Skeletal muscle satellite cell (primary cell): ENCODE data around the gene ACR.
A peak's percentile ranks its signal among the peaks of the same experiment; 100 is the strongest.

ENCODE experiments used
- H3K27me3 ChIP-seq: 2 replicates; pipeline ENCODE4 v1.7.0; 2013; ENCODE audit warnings: low read length; ENCODE audit not compliant: control insufficient read depth, insufficient read depth
- H3K36me3 ChIP-seq: 2 replicates; pipeline ENCODE4 v1.7.0; 2013; ENCODE audit warnings: mild to moderate bottlenecking, control low read depth, low read length; ENCODE audit not compliant: insufficient read depth
- H3K4me1 ChIP-seq: 2 replicates; pipeline ENCODE4 v1.7.0; 2013; ENCODE audit warnings: low read length; ENCODE audit not compliant: control insufficient read depth, insufficient read depth
- H3K4me2 ChIP-seq: 2 replicates; pipeline ENCODE4 v1.7.0; 2013; ENCODE audit warnings: mild to moderate bottlenecking, low read length
- H3K4me3 ChIP-seq: 2 replicates; pipeline ENCODE4 v1.7.0; 2013; ENCODE audit warnings: low read length
- H3K9ac ChIP-seq: 2 replicates; pipeline ENCODE4 v1.7.0; 2013; ENCODE audit warnings: mild to moderate bottlenecking, low read depth, low read length, moderate library complexity
- H3K9me3 ChIP-seq: replicated peaks from 2 replicates; pipeline ENCODE4 v1.7.0; 2013; ENCODE audit warnings: mild to moderate bottlenecking, control low read depth, low read length

ACR gene

GRCh38 chr22:50730941-50731661 is 6.9 kb upstream of the ACR start:
- Histone ChIP-seq H3K4me1 (peaks cover 10% of the 10 kb centered on the region), H3K36me3 (no peaks in the 10 kb centered on the region), H3K9me3 (no peaks in the 10 kb centered on the region), H3K27me3 (peaks cover 12% of the 10 kb centered on the region), H3K4me3 (no peak overlapping the region), H3K4me2 (no peak overlapping the region), H3K9ac (no peak overlapping the region)

GRCh38 chr22:50731811-50732624 is 6.0 kb upstream of the ACR start:
- Histone ChIP-seq H3K9ac (no peak overlapping the region), H3K4me1 (peaks cover 10% of the 10 kb centered on the region), H3K4me3 (no peak overlapping the region), H3K4me2 (peak overlapping the region; percentile 49), H3K36me3 (no peaks in the 10 kb centered on the region), H3K9me3 (no peaks in the 10 kb centered on the region), H3K27me3 (peaks cover 21% of the 10 kb centered on the region)

DNA sequence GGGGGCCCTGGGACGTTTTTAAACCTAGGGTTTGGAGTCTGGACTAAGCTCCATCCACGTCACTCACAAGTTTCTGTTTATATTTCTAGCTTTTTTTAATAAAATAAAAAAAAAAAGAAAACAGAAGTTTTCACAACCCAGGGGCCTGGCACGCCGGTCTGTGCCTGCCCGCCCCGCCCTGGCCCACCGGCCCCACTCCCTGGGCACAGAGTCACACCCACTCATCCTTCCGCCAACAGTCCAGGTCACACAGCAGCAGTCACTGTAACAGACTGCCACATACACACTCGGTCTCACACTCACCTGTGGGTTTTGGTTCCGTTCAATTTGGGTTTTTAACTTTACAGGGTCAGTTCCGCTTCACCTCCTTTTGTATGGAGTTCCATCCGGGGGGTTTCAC is 5.3 kb upstream of the ACR start:
- no peak overlapping the region for H3K4me2 ChIP-seq
- H3K9ac ChIP-seq: no peak overlapping the region

GRCh38 chr22:50733521-50734342 is 4.3 kb upstream of the ACR start:
- no peaks in the 10 kb centered on the region for H3K36me3 ChIP-seq
- H3K27me3 ChIP-seq: peaks cover 38% of the 10 kb centered on the region
- H3K4me1 ChIP-seq: peaks cover 10% of the 10 kb centered on the region
- no peak overlapping the region for H3K9ac ChIP-seq
- H3K4me3 ChIP-seq: peak overlapping the region; percentile 7
- H3K9me3 ChIP-seq: no peaks in the 10 kb centered on the region
- H3K4me2 ChIP-seq: peak overlapping the region; percentile 52

More for the DNA sequence above, 5.3 kb upstream of the ACR start:
- no peak overlapping the region for H3K4me3 ChIP-seq
- no peaks in the 10 kb centered on the region for H3K9me3 ChIP-seq
- H3K4me1 ChIP-seq: peaks cover 10% of the 10 kb centered on the region
- peaks cover 27% of the 10 kb centered on the region for H3K27me3 ChIP-seq
- no peaks in the 10 kb centered on the region for H3K36me3 ChIP-seq

GRCh38 chr22:50734343-50734771 is 3.6 kb upstream of the ACR start:
- Histone ChIP-seq H3K4me3 (no peak overlapping the region), H3K27me3 (peaks cover 43% of the 10 kb centered on the region), H3K4me1 (peaks cover 10% of the 10 kb centered on the region), H3K9ac (no peak overlapping the region), H3K9me3 (no peaks in the 10 kb centered on the region), H3K36me3 (no peaks in the 10 kb centered on the region), H3K4me2 (no peak overlapping the region)

GRCh38 chr22:50734986-50735738 is 2.8 kb upstream of the ACR start:
- H3K4me2 ChIP-seq: no peak overlapping the region
- H3K9ac ChIP-seq: no peak overlapping the region
- H3K4me3 ChIP-seq: no peak overlapping the region
- no peaks in the 10 kb centered on the region for H3K9me3 ChIP-seq
- peaks cover 10% of the 10 kb centered on the region for H3K4me1 ChIP-seq
- H3K27me3 ChIP-seq: peaks cover 51% of the 10 kb centered on the region
- H3K36me3 ChIP-seq: no peaks in the 10 kb centered on the region

DNA sequence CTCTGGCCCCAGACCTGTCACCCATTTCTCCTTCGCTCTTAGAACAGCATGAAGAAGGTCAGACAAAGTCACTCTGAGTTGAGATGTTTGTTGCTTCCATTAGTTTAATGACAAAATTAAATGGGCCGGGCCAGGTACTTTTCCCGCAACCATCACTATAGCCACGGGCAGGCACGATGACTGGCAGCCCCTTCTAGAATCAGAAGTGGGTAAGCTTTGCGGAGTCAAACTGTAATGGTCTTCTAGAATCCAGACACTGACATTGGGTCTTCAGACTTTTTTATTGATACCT is 2.3 kb upstream of the ACR start:
- Histone ChIP-seq H3K4me3 (no peak overlapping the region), H3K27me3 (peaks cover 53% of the 10 kb centered on the region), H3K36me3 (no peaks in the 10 kb centered on the region), H3K9ac (no peak overlapping the region), H3K4me1 (peaks cover 10% of the 10 kb centered on the region), H3K4me2 (no peak overlapping the region), H3K9me3 (no peaks in the 10 kb centered on the region)

- no peaks in the 10 kb centered on the region for H3K36me3 ChIP-seq
- no peaks in the 10 kb centered on the region for H3K4me1 ChIP-seq
- peaks cover 53% of the 10 kb centered on the region for H3K27me3 ChIP-seq
- no peak overlapping the region for H3K9ac ChIP-seq
- H3K4me3 ChIP-seq: no peak overlapping the region
- H3K9me3 ChIP-seq: no peaks in the 10 kb centered on the region
- H3K4me2 ChIP-seq: no peak overlapping the region
Measured at GRCh38 chr22:50738649-50739227, 734 bp downstream of the ACR start.

- Histone ChIP-seq H3K36me3 (no peaks in the 10 kb centered on the region), H3K4me2 (no peak overlapping the region), H3K9me3 (no peaks in the 10 kb centered on the region), H3K27me3 (peaks cover 53% of the 10 kb centered on the region), H3K4me1 (no peaks in the 10 kb centered on the region), H3K9ac (no peak overlapping the region), H3K4me3 (no peak overlapping the region)
Measured at GRCh38 chr22:50739279-50739691, 1.3 kb downstream of the ACR start.

- no peak overlapping the region for H3K9ac ChIP-seq
- no peaks in the 10 kb centered on the region for H3K4me1 ChIP-seq
- no peak overlapping the region for H3K4me3 ChIP-seq
- peaks cover 53% of the 10 kb centered on the region for H3K27me3 ChIP-seq
- no peak overlapping the region for H3K4me2 ChIP-seq
- no peaks in the 10 kb centered on the region for H3K36me3 ChIP-seq
- H3K9me3 ChIP-seq: no peaks in the 10 kb centered on the region
Measured at GRCh38 chr22:50739894-50740293, 1.9 kb downstream of the ACR start.
